Measurements from ENCODE around the gene KIR3DL3. TPM values are rescaled to one million over a fixed set of nuclear protein-coding genes. Genes with fewer than 3 reads are reported as not detected.

KIR3DL3 gene
- total and polyA plus RNA-seq, 9 donors, result not detected

DNA sequence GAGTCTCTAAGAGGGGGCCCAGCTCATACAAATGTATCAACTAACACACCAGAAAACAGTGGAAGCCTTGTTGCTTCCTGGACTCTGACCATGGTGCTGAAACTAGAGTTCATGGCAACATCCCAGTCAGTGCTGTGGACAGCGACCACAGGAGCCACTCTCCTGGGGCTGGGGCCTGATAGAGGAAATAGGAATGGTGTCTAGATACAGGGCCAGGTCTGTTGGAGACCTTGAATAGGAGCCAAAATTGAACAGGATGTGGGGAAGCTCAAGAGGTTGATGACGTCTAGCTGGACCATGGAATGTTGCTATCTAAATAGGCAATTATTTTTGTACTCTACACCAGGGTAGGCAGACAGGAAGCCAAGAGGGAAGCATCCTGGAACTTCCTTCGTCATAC is 39.7 kb upstream of the KIR3DL3 start:
- intact Hi-C loops (cut with DNase I), result no loop called here
- no peak overlapping the region for H3K4me3 ChIP-seq
- H3K36me3 ChIP-seq, result no peaks in the 10 kb centered on the region
- 19 to 23% (median 22%) methylated on average over 3 of the region's 3 CpGs for WGBS, 3 donors
- no peaks in the 10 kb centered on the region for H3K4me1 ChIP-seq (ENCODE audit: insufficient read depth)
- no peak for TF ChIP-seq POLR2A (IDR thresholded peaks at IDR 0.05)
- TF ChIP-seq, protein P1, sequence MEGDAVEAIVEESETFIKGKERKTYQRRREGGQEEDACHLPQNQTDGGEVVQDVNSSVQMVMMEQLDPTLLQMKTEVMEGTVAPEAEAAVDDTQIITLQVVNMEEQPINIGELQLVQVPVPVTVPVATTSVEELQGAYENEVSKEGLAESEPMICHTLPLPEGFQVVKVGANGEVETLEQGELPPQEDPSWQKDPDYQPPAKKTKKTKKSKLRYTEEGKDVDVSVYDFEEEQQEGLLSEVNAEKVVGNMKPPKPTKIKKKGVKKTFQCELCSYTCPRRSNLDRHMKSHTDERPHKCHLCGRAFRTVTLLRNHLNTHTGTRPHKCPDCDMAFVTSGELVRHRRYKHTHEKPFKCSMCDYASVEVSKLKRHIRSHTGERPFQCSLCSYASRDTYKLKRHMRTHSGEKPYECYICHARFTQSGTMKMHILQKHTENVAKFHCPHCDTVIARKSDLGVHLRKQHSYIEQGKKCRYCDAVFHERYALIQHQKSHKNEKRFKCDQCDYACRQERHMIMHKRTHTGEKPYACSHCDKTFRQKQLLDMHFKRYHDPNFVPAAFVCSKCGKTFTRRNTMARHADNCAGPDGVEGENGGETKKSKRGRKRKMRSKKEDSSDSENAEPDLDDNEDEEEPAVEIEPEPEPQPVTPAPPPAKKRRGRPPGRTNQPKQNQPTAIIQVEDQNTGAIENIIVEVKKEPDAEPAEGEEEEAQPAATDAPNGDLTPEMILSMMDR (IDR thresholded peaks at IDR 0.05), result no peak
- TF ChIP-seq EP300 (IDR thresholded peaks at IDR 0.05), result no peak
- no peak for DNase-seq
- H3K9me3 ChIP-seq, result no peaks in the 10 kb centered on the region
- H3K27ac ChIP-seq, result no peak overlapping the region
- no peaks in the 10 kb centered on the region for H3K27me3 ChIP-seq

DNA sequence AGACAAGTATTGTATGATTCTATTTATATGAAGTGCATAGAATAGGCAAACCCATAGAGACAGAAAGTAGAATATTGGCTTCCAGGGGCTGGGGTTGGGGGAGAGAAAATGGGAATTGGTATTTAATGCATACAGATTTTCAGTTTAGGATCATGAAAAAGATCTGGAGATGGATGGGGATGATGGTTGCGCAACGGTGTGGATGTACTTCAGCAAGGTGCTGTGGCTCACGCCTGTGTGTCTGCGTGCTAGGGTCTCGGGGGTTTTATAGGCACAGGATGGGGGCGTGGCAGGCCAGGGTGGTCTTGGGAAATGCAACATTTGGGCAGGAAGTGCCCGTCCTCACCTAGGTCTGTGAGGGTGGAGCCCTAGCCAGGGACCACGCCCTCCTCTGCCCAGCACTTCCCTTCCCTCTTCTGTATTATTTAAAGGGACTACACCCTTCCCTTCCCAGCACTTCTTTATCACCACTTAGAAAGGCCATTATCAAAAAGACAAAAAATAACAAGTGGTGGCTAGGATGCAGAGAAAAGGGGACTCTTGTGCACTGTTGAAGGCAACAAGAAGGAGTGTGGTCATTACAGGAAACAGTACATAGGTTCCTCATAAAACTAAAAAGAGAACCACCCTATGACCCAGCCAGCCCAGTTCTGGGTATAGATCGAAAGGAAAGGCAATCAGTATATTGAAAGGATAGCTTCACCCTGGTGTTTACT is 32.5 kb upstream of the KIR3DL3 start:
- intact Hi-C loops (cut with DNase I), result no loop called here
- Histone ChIP-seq H3K27ac (no peak overlapping the region), H3K36me3 (no peaks in the 10 kb centered on the region), H3K27me3 (no peaks in the 10 kb centered on the region), H3K4me1 (ENCODE audit: insufficient read depth) (no peaks in the 10 kb centered on the region), H3K4me3 (no peak overlapping the region), H3K9me3 (peaks cover 0 to 5% of the 10 kb centered on the region in 2 donors)
- no peak for DNase-seq
- 56 to 72% (median 70%) methylated on average over 9 of the region's 9 CpGs for WGBS, 3 donors
- TF ChIP-seq EP300 (IDR thresholded peaks at IDR 0.05) (no peak), POLR2A (IDR thresholded peaks at IDR 0.05) (no peak)
- TF ChIP-seq, protein P1 (IDR thresholded peaks at IDR 0.05), result no peak

GRCh38 chr19:54692298-54692615 is 32.0 kb upstream of the KIR3DL3 start:
- TF ChIP-seq EP300 (IDR thresholded peaks at IDR 0.05) (no peak), POLR2A (IDR thresholded peaks at IDR 0.05) (no peak)
- TF ChIP-seq, protein P1 (IDR thresholded peaks at IDR 0.05), result no peak
- intact Hi-C loops (cut with DNase I), result no loop called here
- WGBS, 3 donors, result 55 to 62% (median 61%) methylated on average over 4 of the region's 4 CpGs
- Histone ChIP-seq H3K4me1 (ENCODE audit: insufficient read depth) (no peaks in the 10 kb centered on the region), H3K27me3 (no peaks in the 10 kb centered on the region), H3K36me3 (no peaks in the 10 kb centered on the region), H3K4me3 (no peak overlapping the region), H3K9me3 (peaks cover 0 to 5% of the 10 kb centered on the region in 2 donors), H3K27ac (no peak overlapping the region)
- no peak for DNase-seq

GRCh38 chr19:54694648-54695047 is 29.6 kb upstream of the KIR3DL3 start:
- peaks cover 0 to 5% of the 10 kb centered on the region in 2 donors for H3K9me3 ChIP-seq
- WGBS, 3 donors, result 70 to 83% (median 74%) methylated on average over 5 of the region's 5 CpGs
- H3K4me3 ChIP-seq, result no peak overlapping the region
- no peak for DNase-seq
- no peaks in the 10 kb centered on the region for H3K27me3 ChIP-seq
- H3K36me3 ChIP-seq, result no peaks in the 10 kb centered on the region
- intact Hi-C loops (cut with DNase I), result no loop called here
- H3K27ac ChIP-seq, result no peak overlapping the region
- no peak for TF ChIP-seq EP300 (IDR thresholded peaks at IDR 0.05)
- no peaks in the 10 kb centered on the region for H3K4me1 ChIP-seq (ENCODE audit: insufficient read depth)

DNA sequence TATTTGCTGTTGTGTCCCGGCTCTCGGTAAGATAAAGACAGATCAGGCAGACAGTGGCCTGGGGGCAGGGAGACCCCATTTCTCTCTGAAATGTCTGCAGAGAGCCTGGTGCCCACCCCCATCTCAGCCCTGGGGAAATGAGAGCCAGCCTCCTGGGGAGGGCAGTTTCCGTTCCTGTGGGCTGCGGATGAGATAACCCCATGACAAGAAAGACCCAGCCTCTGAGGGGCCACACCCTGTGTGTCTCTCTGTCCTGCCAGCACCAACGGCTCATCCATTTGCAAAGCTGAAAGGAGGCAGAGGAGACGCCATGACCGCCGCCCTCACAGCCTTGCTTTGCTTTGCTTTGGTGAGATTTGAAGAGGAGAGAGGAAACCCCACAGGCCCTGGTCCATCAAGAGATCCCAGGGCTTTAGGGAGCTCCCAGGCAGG is 28.1 kb upstream of the KIR3DL3 start:
- Histone ChIP-seq H3K27me3 (no peaks in the 10 kb centered on the region), H3K9me3 (peaks cover 0 to 5% of the 10 kb centered on the region in 2 donors), H3K27ac (no peak overlapping the region), H3K4me3 (no peak overlapping the region), H3K36me3 (no peaks in the 10 kb centered on the region), H3K4me1 (ENCODE audit: insufficient read depth) (no peaks in the 10 kb centered on the region)
- WGBS, 3 donors, result 64 to 75% (median 69%) methylated on average over 8 of the region's 8 CpGs
- TF ChIP-seq EP300 (IDR thresholded peaks at IDR 0.05), result no peak
- no peak for TF ChIP-seq POLR2A (IDR thresholded peaks at IDR 0.05)
- TF ChIP-seq, protein P1 (IDR thresholded peaks at IDR 0.05), result no peak
- no peak for DNase-seq
- intact Hi-C loops (cut with DNase I), result no loop called here
